ENCODE measurements around the gene ERO1A.
"Not testable (repeated sequence)": the region's sequence is repeated elsewhere in the genome, so short reads cannot be mapped to it uniquely, and the experiment has no call there.

The ERO1A gene

GRCh38 chr14:52695481-52696091 lies at the start of gene ERO1A:
Gene ERO1A (minus strand): TSS chr14:52695558. CDS start chr14:52695481, 77 bp downstream.
- Histone ChIP-seq H3K9me3 (ENCODE audit: control insufficient read depth, insufficient read depth, low read length) (no peaks in the 10 kb centered on the region), H3K36me3 (ENCODE audit: control insufficient read depth, insufficient read depth, low read length) (no peaks in the 10 kb centered on the region), H3K4me1 (ENCODE audit: control insufficient read depth, insufficient read depth, low read length) (no peaks in the 10 kb centered on the region), H3K27ac (ENCODE audit: low read length) (no peak within 1 kb of the TSS), H3K4me3 (ENCODE audit: low read length) (peak within 1 kb of the TSS; percentile 88), H3K27me3 (ENCODE audit: control insufficient read depth, insufficient read depth, low read length) (no peaks in the 10 kb centered on the region)
- WGBS (ENCODE audit: insufficient coverage, insufficient read length), result no CpG with 5 or more reads among the region's 78 CpGs
- no peak for DNase-seq (ENCODE audit: low read depth, low spot score)

GRCh38 chr14:52741865-52742264 lies 46.5 kb upstream of the ERO1A start:
- H3K4me3 ChIP-seq (ENCODE audit: low read length), result no peak overlapping the region
- no peaks in the 10 kb centered on the region for H3K27me3 ChIP-seq (ENCODE audit: control insufficient read depth, insufficient read depth, low read length)
- no peaks in the 10 kb centered on the region for H3K4me1 ChIP-seq (ENCODE audit: control insufficient read depth, insufficient read depth, low read length)
- H3K27ac ChIP-seq (ENCODE audit: low read length), result no peak overlapping the region
- H3K9me3 ChIP-seq (ENCODE audit: control insufficient read depth, insufficient read depth, low read length), result no peaks in the 10 kb centered on the region
- peaks cover 2% of the 10 kb centered on the region; the same call in 1 of the 2 replicates for H3K36me3 ChIP-seq (ENCODE audit: control insufficient read depth, insufficient read depth, low read length)
- DNase-seq (ENCODE audit: low read depth, low spot score), result no peak

- Histone ChIP-seq H3K9me3 (ENCODE audit: control insufficient read depth, insufficient read depth, low read length) (no peaks in the 10 kb centered on the region), H3K27ac (ENCODE audit: low read length) (no peak overlapping the region), H3K4me1 (ENCODE audit: control insufficient read depth, insufficient read depth, low read length) (no peaks in the 10 kb centered on the region), H3K36me3 (ENCODE audit: control insufficient read depth, insufficient read depth, low read length) (peaks cover 2% of the 10 kb centered on the region; the same call in 1 of the 2 replicates), H3K4me3 (ENCODE audit: low read length) (no peak overlapping the region), H3K27me3 (ENCODE audit: control insufficient read depth, insufficient read depth, low read length) (no peaks in the 10 kb centered on the region)
- WGBS (ENCODE audit: insufficient coverage, insufficient read length), result no CpG with 5 or more reads among the region's 1 CpG
- DNase-seq (ENCODE audit: low read depth, low spot score), result no peak
Observed at GRCh38 chr14:52740751-52741150, 45.4 kb upstream of the ERO1A start.

GRCh38 chr14:52738409-52738808 lies 43.1 kb upstream of the ERO1A start:
- H3K4me3 ChIP-seq (ENCODE audit: low read length), result no peak overlapping the region
- H3K4me1 ChIP-seq (ENCODE audit: control insufficient read depth, insufficient read depth, low read length), result no peaks in the 10 kb centered on the region; the same call in 1 of the 2 replicates
- no peaks in the 10 kb centered on the region for H3K27me3 ChIP-seq (ENCODE audit: control insufficient read depth, insufficient read depth, low read length)
- no peak overlapping the region for H3K27ac ChIP-seq (ENCODE audit: low read length)
- H3K36me3 ChIP-seq (ENCODE audit: control insufficient read depth, insufficient read depth, low read length), result no peaks in the 10 kb centered on the region
- H3K9me3 ChIP-seq (ENCODE audit: control insufficient read depth, insufficient read depth, low read length), result no peaks in the 10 kb centered on the region
- no peak for DNase-seq (ENCODE audit: low read depth, low spot score)

GRCh38 chr14:52735921-52736489 lies 40.6 kb upstream of the ERO1A start:
- Histone ChIP-seq H3K27ac (ENCODE audit: low read length) (no peak overlapping the region), H3K9me3 (ENCODE audit: control insufficient read depth, insufficient read depth, low read length) (no peaks in the 10 kb centered on the region), H3K36me3 (ENCODE audit: control insufficient read depth, insufficient read depth, low read length) (no peaks in the 10 kb centered on the region), H3K4me1 (ENCODE audit: control insufficient read depth, insufficient read depth, low read length) (no peaks in the 10 kb centered on the region; the same call in 1 of the 2 replicates), H3K4me3 (ENCODE audit: low read length) (no peak overlapping the region), H3K27me3 (ENCODE audit: control insufficient read depth, insufficient read depth, low read length) (no peaks in the 10 kb centered on the region)
- no peak for DNase-seq (ENCODE audit: low read depth, low spot score)
- no CpG with 5 or more reads among the region's 1 CpG for WGBS (ENCODE audit: insufficient coverage, insufficient read length)

GRCh38 chr14:52733824-52734223 lies 38.5 kb upstream of the ERO1A start:
- Histone ChIP-seq H3K27me3 (ENCODE audit: control insufficient read depth, insufficient read depth, low read length) (no peaks in the 10 kb centered on the region), H3K4me3 (ENCODE audit: low read length) (no peak overlapping the region), H3K36me3 (ENCODE audit: control insufficient read depth, insufficient read depth, low read length) (no peaks in the 10 kb centered on the region), H3K9me3 (ENCODE audit: control insufficient read depth, insufficient read depth, low read length) (no peaks in the 10 kb centered on the region), H3K27ac (ENCODE audit: low read length) (no peak overlapping the region), H3K4me1 (ENCODE audit: control insufficient read depth, insufficient read depth, low read length) (peaks cover 1% of the 10 kb centered on the region; the same call in 1 of the 2 replicates)
- no peak for DNase-seq (ENCODE audit: low read depth, low spot score)
- WGBS (ENCODE audit: insufficient coverage, insufficient read length), result no CpG with 5 or more reads among the region's 9 CpGs

- H3K4me1 ChIP-seq (ENCODE audit: control insufficient read depth, insufficient read depth, low read length), result peaks cover 1% of the 10 kb centered on the region; the same call in 1 of the 2 replicates
- no peak overlapping the region for H3K27ac ChIP-seq (ENCODE audit: low read length)
- DNase-seq (ENCODE audit: low read depth, low spot score), result no peak
- no CpG with 5 or more reads among the region's 11 CpGs for WGBS (ENCODE audit: insufficient coverage, insufficient read length)
- H3K4me3 ChIP-seq (ENCODE audit: low read length), result peak overlapping the region; percentile 86
- H3K9me3 ChIP-seq (ENCODE audit: control insufficient read depth, insufficient read depth, low read length), result no peaks in the 10 kb centered on the region
- no peaks in the 10 kb centered on the region; the same call in 1 of the 2 replicates for H3K36me3 ChIP-seq (ENCODE audit: control insufficient read depth, insufficient read depth, low read length)
- H3K27me3 ChIP-seq (ENCODE audit: control insufficient read depth, insufficient read depth, low read length), result no peaks in the 10 kb centered on the region
Observed at GRCh38 chr14:52730709-52731111, 35.4 kb upstream of the ERO1A start.

GRCh38 chr14:52729925-52730708 lies 34.8 kb upstream of the ERO1A start, which contains the start of gene STYX:
Gene STYX (plus strand): TSS chr14:52730166. CDS start chr14:52730475, 309 bp downstream.
- H3K9me3 ChIP-seq (ENCODE audit: control insufficient read depth, insufficient read depth, low read length), result no peaks in the 10 kb centered on the region
- H3K4me3 ChIP-seq (ENCODE audit: low read length), result peak within 1 kb of the TSS; percentile 86
- H3K27me3 ChIP-seq (ENCODE audit: control insufficient read depth, insufficient read depth, low read length), result no peaks in the 10 kb centered on the region
- no CpG with 5 or more reads among the region's 72 CpGs for WGBS (ENCODE audit: insufficient coverage, insufficient read length)
- peak; percentile 98 for DNase-seq (ENCODE audit: low read depth, low spot score)
- peaks cover 1% of the 10 kb centered on the region; the same call in 1 of the 2 replicates for H3K4me1 ChIP-seq (ENCODE audit: control insufficient read depth, insufficient read depth, low read length)
- H3K36me3 ChIP-seq (ENCODE audit: control insufficient read depth, insufficient read depth, low read length), result no peaks in the 10 kb centered on the region; the same call in 1 of the 2 replicates
- no peak within 1 kb of the TSS for H3K27ac ChIP-seq (ENCODE audit: low read length)

GRCh38 chr14:52729585-52729924 lies 34.2 kb upstream of the ERO1A start:
- H3K9me3 ChIP-seq (ENCODE audit: control insufficient read depth, insufficient read depth, low read length), result no peaks in the 10 kb centered on the region
- no CpG with 5 or more reads among the region's 8 CpGs for WGBS (ENCODE audit: insufficient coverage, insufficient read length)
- H3K36me3 ChIP-seq (ENCODE audit: control insufficient read depth, insufficient read depth, low read length), result no peaks in the 10 kb centered on the region; the same call in 1 of the 2 replicates
- no peak overlapping the region for H3K27ac ChIP-seq (ENCODE audit: low read length)
- no peaks in the 10 kb centered on the region for H3K27me3 ChIP-seq (ENCODE audit: control insufficient read depth, insufficient read depth, low read length)
- peaks cover 1% of the 10 kb centered on the region; the same call in 1 of the 2 replicates for H3K4me1 ChIP-seq (ENCODE audit: control insufficient read depth, insufficient read depth, low read length)
- DNase-seq (ENCODE audit: low read depth, low spot score), result no peak
- H3K4me3 ChIP-seq (ENCODE audit: low read length), result no peak overlapping the region

- not testable (repeated sequence) for H3K27ac ChIP-seq (ENCODE audit: low read length); H3K36me3 ChIP-seq (ENCODE audit: control insufficient read depth, insufficient read depth, low read length); H3K27me3 ChIP-seq (ENCODE audit: control insufficient read depth, insufficient read depth, low read length); H3K9me3 ChIP-seq (ENCODE audit: control insufficient read depth, insufficient read depth, low read length); H3K4me1 ChIP-seq (ENCODE audit: control insufficient read depth, insufficient read depth, low read length); H3K4me3 ChIP-seq (ENCODE audit: low read length); DNase-seq (ENCODE audit: low read depth, low spot score)
- no CpG with 5 or more reads among the region's 15 CpGs for WGBS (ENCODE audit: insufficient coverage, insufficient read length)
Observed at GRCh38 chr14:52729035-52729434, 33.7 kb upstream of the ERO1A start.

Measured in iPS DF 6.9 (cell line).